NT2/D1 (cell line): ENCODE results near the gene ARCN1.

Source experiments
- DNase-seq: peaks from one replicate; pipeline ENCODE4 v3.0.0-alpha.2; 2011; ENCODE audit warnings: low read depth, low spot score
- H3K27me3 ChIP-seq: 2 replicates; pipeline ENCODE4 v1.6.0; 2011; ENCODE audit warnings: mild to moderate bottlenecking; ENCODE audit not compliant: insufficient read length, insufficient read depth
- H3K36me3 ChIP-seq: 2 replicates; pipeline ENCODE4 v1.6.1; 2011; ENCODE audit warnings: mild to moderate bottlenecking, low read length, mixed read lengths; ENCODE audit not compliant: insufficient read depth, insufficient read length
- H3K4me1 ChIP-seq: 2 replicates; pipeline ENCODE4 v1.5.1; 2011; ENCODE audit not compliant: insufficient read depth, insufficient read length
- H3K4me3 ChIP-seq: 2 replicates; pipeline ENCODE4 v1.5.1; 2011; ENCODE audit warnings: low read depth; ENCODE audit not compliant: insufficient read length
- H3K9ac ChIP-seq: 2 replicates; pipeline ENCODE4 v1.6.0; 2011; ENCODE audit warnings: low read depth; ENCODE audit not compliant: insufficient read length
- H3K9me3 ChIP-seq: 2 replicates; pipeline ENCODE4 v1.5.1; 2011; ENCODE audit warnings: mild to moderate bottlenecking, low read length; ENCODE audit not compliant: insufficient read depth
- SUZ12 ChIP-seq: IDR thresholded peaks from 2 replicates; pipeline ENCODE4 v1.6.1; 2011; ENCODE audit not compliant: insufficient read length, insufficient read depth; ENCODE audit errors: extremely low read depth
- YY1 ChIP-seq: IDR thresholded peaks from 2 replicates; pipeline ENCODE4 v1.6.1; 2011; ENCODE audit not compliant: insufficient read length, insufficient read depth
- ZNF274 ChIP-seq: IDR thresholded peaks from 2 replicates; pipeline ENCODE4 v1.6.1; 2011; ENCODE audit warnings: mild to moderate bottlenecking, low read depth, low read length

Gene ARCN1

DNA sequence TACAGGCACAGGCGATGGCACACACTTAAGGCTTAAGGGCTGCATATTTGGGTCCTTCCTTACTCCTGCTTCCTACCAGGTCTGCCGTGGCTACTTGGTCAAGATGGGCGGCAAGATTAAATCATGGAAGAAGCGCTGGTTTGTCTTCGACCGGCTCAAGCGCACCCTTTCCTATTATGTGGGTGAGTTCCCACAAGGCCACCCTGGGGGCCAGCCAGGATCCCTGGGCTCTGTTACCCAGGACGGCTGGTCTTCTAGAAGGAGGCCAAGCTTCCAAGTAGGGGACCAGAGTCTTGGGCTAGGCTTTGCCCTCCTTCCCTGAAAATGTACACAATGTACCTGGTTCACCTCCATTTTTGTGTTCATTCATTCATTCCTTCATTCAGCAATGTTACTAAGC, 78.2 kb downstream of the ARCN1 start:
- Histone ChIP-seq H3K4me1 (no peaks in the 10 kb centered on the region), H3K9ac (no peak overlapping the region), H3K9me3 (no peaks in the 10 kb centered on the region), H3K4me3 (no peak overlapping the region), H3K36me3 (peaks cover 80% of the 10 kb centered on the region), H3K27me3 (no peaks in the 10 kb centered on the region)
- TF ChIP-seq ZNF274 (no peak), YY1 (no peak), SUZ12 (no peak)
- DNase-seq: no peak

DNA sequence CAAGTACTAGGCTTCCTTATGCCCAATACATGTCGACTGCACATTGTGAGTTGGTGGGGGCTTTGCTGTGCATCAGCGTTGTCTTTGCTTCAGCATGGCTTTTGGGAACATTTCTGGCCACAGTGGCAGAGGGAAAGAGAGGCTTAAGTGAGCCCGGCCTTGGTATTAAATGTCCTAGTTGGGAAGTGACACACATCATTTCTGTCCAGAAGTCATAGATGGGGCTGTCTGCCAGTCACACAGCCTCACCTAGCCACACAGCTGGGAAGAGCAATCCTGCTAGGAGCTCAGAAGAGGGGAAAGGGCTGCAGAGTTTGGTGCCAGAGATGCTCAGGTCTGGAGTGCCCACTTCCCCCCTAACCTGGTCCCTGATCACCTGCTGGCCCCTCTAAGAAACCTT, 79.6 kb downstream of the ARCN1 start:
- H3K36me3 ChIP-seq: peaks cover 80% of the 10 kb centered on the region
- TF ChIP-seq ZNF274: no peak
- TF ChIP-seq SUZ12: no peak
- no peak for TF ChIP-seq YY1
- no peak overlapping the region for H3K4me3 ChIP-seq
- no peaks in the 10 kb centered on the region for H3K9me3 ChIP-seq
- no peaks in the 10 kb centered on the region for H3K4me1 ChIP-seq
- no peak overlapping the region for H3K9ac ChIP-seq
- no peaks in the 10 kb centered on the region for H3K27me3 ChIP-seq
- DNase-seq: no peak
